HG02623 (cell line): ENCODE measurements around the gene TTC28.
"Not testable (repeated sequence)": the region's sequence is repeated elsewhere in the genome, so short reads cannot be mapped to it uniquely, and the experiment has no call there.

Experiments used
- ATAC-seq: cut with Tn5 transposase; IDR thresholded peaks from one replicate; pipeline ENCODE4 v1.9.1; 2021; ENCODE audit warnings: moderate library complexity; ENCODE audit not compliant: unreplicated experiment

TTC28 gene

DNA sequence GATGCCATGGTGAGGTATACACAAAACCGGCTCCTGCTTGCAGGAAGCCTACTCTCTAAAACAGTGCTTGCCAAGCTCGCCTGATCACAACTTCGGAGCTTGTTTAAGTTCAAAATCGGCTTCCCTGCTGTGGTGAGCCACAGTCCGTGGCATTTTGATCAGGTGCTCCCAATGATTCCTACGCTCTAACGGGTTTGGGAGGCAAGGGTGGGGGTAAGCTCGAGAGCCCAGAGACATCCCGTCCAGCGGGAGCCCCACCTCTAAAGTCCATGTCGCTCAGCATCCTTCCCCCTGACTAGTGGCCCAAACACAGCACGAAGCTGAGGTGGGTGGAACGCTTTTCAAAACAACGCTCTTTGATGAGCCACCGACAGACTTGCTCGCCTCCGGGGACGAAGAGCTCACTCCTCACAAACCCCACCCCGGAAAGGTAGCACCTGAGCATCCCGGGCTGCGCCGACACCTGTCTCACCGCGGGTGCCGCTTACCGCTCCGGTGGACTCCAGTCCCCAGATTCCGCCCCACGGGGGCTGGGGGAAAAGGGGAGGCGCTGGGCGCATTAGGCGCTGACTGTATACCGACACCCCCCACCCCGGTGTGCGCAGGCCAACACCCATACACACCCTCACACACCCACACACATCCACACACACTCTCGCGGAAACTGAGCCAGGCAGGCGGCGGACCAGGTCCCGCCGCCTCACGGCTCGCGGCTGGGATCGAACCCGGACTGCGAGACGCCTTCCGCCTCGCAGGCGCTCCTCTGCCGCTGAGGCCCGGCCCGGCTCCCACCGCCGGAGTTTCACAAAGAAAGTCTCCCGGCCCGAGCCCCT is 646 bp downstream of the TTC28 start:
- ATAC-seq: not testable (repeated sequence)

DNA sequence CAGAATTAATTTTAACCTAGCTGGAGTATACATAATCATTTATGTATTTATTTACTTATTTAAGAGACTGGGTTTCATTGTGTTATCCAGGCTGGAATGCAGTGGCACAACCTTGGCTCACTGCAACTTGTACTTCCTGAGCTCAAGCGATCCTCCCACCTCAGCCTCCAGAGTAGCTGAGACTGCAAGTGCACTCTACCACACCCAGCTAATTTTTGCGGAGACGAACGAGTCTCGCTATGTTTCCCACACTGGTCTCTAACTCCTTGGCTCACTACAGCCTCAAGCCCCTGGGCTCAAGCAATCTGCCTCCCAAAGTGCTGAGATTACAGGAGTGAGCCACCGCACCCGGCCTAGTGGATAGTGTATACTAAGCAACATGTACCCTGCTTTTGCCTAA is 1.5 kb downstream of the TTC28 start:
- ATAC-seq: not testable (repeated sequence)

DNA sequence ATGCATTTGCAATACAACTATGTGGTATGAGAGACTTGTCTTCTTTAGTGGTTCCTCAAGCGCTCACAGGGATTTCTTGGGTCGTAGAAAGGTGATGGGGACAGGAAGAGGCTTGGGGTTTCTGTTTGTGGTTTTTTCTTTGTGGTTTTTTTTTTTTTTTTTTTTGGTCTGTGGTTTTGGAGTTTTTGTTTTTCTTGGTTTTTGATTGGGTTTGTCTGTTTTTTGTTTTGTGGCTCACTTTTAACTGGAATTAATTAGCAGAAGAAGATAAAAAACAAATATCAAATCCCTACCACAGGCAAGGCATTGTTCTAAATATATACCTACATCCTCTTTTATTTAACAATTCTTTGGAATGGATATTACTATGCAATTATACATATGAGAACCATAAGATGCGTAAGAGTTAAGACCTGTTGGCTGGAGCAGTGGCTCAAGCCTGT is 5.5 kb downstream of the TTC28 start:
- no peak for ATAC-seq

- no peak for ATAC-seq
These were observed 8.9 kb downstream of the TTC28 start for GRCh38 chr22:28670756-28671155.

DNA sequence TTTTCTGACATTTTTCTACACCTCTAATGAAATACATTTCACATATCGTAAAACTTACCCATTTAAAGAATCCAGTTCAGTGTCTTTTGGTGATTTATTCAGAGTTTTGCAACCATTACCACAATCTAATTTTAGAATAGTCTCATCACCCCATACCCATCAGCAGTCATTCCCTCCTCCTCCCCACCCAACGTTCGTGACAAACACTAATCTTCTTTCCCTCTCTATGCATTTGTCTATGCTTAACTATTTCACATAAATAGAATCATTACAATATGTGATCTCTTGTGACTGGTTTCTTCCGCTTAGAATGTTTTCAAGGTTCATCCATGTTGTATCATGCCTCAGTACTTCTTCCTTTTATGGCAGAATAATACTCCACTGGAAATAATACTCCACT is 9.5 kb downstream of the TTC28 start:
- no peak for ATAC-seq

DNA sequence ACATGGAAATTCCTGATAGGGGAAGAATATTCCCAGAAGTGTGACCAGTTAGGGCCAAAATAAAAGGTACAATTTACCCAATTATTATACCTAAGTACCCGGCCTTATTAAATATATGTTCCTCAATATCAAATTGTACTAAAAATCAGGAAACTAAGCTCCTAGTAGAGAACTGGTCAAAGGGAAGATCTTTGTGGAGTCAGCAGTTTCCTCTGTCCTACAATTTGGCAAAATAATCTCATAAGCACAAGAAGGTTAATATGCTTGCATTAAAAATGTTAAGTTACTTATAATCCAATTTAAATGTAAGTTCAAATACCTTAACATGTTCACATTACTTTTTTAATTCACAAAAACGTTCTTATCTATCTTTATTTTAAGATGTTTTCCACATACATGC is 10.3 kb downstream of the TTC28 start:
- ATAC-seq: no peak

- ATAC-seq: not testable (repeated sequence)
These were observed 16.1 kb downstream of the TTC28 start for GRCh38 chr22:28663569-28663942.

DNA sequence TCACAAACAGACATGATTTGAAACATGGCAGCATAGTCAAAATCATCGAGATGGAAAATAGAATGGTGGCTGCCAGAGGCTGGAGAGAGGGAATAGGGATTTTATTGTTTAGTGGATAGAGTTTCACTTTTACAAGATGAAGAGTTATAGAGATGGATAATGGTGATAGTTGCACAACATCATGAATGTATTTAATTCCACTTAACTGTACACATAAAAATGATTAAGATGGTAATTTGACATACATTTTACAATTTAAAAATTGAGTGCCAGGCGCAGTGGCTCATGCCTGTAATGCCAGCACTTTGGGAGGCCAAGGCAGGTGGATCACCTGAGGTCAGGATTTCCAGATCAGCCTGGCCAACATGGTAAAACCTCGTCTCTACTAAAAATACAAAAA is 21.2 kb downstream of the TTC28 start:
- ATAC-seq: no peak

DNA sequence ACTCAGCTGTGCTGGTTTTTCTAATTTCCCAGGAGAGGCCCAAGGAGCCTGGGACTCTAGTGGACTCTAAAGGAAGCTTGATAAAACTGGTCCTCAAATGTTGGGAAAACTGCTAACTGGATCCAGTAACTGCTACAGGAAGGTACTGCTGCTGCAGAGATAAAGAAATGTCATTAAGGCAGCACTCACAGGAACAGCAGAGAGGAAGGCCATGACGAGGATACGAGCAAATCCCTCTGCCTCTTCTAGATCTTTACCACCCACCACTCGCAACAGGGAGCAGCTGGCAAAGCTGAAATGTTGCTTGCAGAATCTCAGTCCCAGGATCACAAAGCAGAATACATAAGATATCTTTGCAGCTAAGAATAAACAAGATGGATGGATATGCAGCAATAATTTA is 23.5 kb downstream of the TTC28 start:
- ATAC-seq: no peak

- no peak for ATAC-seq
These were observed 29.2 kb downstream of the TTC28 start for GRCh38 chr22:28650463-28650862.

- no peak for ATAC-seq
These were observed 30.8 kb downstream of the TTC28 start for GRCh38 chr22:28648792-28649191.

GRCh38 chr22:28647216-28647615 is 32.4 kb downstream of the TTC28 start:
- ATAC-seq: no peak

DNA sequence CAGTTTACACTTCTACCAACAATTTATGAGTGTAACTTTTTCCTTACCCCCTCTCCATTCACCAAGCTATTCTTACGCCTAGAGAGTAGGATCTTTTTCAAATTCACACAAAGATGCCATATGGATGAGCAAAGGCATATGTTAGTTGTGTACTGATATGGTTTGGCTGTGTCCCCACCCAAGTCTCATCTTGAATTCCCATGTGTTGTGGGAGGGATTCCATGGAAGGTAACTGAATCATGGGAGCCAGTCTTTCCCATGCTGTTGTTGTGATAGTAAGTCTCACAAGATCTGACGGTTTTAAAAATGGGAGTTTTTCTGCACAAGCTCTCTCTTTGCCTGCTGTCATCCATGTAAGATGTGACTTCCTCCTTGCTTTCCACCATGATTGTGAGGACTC is 40.3 kb downstream of the TTC28 start:
- no peak for ATAC-seq

DNA sequence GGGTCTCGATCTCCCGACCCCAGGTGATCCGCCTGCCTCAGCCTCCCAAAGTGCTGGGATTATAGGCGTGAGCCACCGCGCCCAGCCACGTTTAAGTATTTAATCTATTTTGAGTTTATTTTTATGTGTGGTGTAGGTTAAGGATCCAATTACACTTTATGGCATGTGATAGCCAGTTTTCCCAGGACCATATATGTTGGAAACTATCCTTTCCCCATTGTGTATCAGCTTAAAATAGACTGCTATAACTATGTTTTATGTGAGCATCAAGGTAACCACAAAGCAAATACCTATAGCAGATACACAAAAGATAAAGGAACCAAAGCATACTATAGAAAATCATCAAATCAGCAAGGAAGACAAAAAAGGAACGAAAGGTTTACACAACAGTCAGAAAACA is 42.4 kb downstream of the TTC28 start:
- ATAC-seq: no peak

DNA sequence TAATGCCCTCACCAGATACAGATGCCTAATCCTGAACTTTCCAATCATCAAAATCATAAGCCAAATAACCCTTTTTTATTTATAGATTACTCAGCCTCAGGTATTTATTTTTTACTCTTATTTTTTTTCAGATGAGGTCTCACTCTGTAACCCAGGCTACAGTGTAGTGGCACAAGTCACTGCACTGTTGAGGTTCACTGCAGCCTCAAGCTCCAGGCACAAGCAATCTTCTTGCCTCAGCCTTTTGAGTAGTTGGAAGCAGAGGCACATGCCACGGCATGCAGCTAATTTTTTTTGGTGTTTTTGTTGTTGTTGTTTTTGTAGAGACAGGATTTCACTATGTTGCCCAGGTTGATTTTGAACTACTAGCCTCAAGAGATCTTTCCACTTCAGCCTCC is 49.5 kb downstream of the TTC28 start:
- no peak for ATAC-seq

DNA sequence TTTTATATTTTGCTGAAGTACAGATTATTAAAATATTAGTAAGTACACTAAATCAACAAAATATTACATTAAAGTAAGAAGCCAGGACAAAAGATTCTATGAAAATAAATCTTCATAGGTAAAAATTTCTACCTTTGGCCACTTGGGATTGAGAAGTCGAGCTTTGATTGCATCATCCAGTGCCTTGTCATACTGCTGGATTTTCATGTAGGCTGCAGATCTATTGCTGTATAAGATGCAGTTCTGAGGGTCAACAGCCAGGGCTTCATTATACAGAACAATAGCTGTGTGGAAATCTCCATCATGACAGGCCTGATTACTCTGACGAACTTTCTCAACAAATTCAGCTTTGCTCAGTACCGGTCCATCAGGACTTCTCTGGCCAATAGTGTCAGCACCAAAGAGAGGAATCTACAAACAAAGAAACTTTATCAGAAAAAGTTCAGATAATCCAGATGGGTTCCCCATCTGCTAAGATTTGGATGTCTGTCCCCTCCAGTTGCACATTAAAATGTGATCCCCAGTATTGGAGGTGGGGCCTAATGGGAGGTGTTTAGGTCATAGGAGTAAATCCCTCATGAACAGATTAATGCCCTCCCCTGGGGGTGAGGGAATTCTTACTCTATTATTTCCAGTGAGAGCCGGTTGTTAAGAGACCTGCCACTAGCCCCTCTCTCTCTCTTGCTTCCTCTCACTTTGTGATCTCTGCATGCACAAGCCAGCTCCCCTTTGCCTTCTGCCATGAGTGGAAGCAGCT is 50.0 kb downstream of the TTC28 start:
- ATAC-seq: no peak

GRCh38 chr22:28628766-28629165 is 50.9 kb downstream of the TTC28 start:
- ATAC-seq: no peak

- ATAC-seq: no peak
These were observed 51.8 kb downstream of the TTC28 start for GRCh38 chr22:28627791-28628190.

- no peak for ATAC-seq
These were observed 59.3 kb downstream of the TTC28 start for GRCh38 chr22:28620244-28620922.

DNA sequence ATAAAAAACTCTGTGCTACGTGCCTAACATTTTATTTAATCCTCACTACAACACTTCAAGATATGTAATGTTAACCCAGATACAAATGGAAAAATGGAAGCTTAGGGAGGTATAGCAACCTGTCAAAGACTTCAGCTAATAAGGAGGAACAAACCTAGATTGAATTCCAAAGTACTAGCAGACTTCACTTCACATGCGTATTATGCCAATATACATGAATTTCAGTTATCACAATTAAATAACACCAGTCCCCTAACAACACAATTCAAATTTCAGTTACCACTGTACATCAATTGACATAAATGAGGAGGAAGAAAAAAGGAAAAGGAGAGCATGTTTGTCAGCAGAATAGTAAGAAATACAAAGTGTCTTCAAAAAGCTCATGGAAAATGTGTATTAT is 60.4 kb downstream of the TTC28 start:
- no peak for ATAC-seq

GRCh38 chr22:28615423-28615822 is 64.2 kb downstream of the TTC28 start:
- ATAC-seq: not testable (repeated sequence)

GRCh38 chr22:28609921-28610320 is 69.7 kb downstream of the TTC28 start:
- ATAC-seq: no peak
